Epithelial cell of esophagus (primary cell): ENCODE measurements around the gene SYT4.
"Not testable (repeated sequence)": the region's sequence is repeated elsewhere in the genome, so short reads cannot be mapped to it uniquely, and the experiment has no call there.

ENCODE experiments used
- DNase-seq: peaks from one replicate; pipeline ENCODE4 v3.0.0; 2010; ENCODE audit warnings: low read depth
- H3K4me3 ChIP-seq: 2 replicates; pipeline ENCODE4 v1.5.1; 2011; ENCODE audit warnings: mild to moderate bottlenecking, low read length, control low read depth
- CTCF ChIP-seq: IDR thresholded peaks from 2 replicates; pipeline ENCODE4 v1.5.1; 2011; ENCODE audit warnings: low read depth, mild to moderate bottlenecking, low read length, control low read depth, inconsistent platforms; ENCODE audit not compliant: insufficient read depth; ENCODE audit errors: missing control alignments

SYT4 gene

GRCh38 chr18:43277164-43277600, at the start of gene SYT4:
Gene SYT4, minus strand, starts transcription at chr18:43277490. Its CDS starts 209 bp downstream, at chr18:43277281.
- no peak within 1 kb of the TSS for H3K4me3 ChIP-seq
- peak; percentile 66 for DNase-seq
- no peak for TF ChIP-seq CTCF

GRCh38 chr18:43322132-43322531, 44.8 kb upstream of the SYT4 start:
- H3K4me3 ChIP-seq = no peak overlapping the region
- no peak for DNase-seq
- no peak for TF ChIP-seq CTCF

GRCh38 chr18:43314941-43315340, 37.7 kb upstream of the SYT4 start:
- H3K4me3 ChIP-seq = no peak overlapping the region
- no peak for DNase-seq
- TF ChIP-seq CTCF = no peak

- peak; percentile 59 for DNase-seq
- no peak overlapping the region for H3K4me3 ChIP-seq
- TF ChIP-seq CTCF = no peak
Observed at GRCh38 chr18:43312891-43313290, 35.6 kb upstream of the SYT4 start.

- no peak for TF ChIP-seq CTCF
- DNase-seq = no peak
- H3K4me3 ChIP-seq = no peak overlapping the region
Observed at GRCh38 chr18:43310239-43310638, 32.9 kb upstream of the SYT4 start.

GRCh38 chr18:43303376-43303775, 26.1 kb upstream of the SYT4 start:
- DNase-seq = peak; percentile 42
- H3K4me3 ChIP-seq = no peak overlapping the region
- TF ChIP-seq CTCF = no peak

GRCh38 chr18:43286187-43286586, 8.9 kb upstream of the SYT4 start:
- H3K4me3 ChIP-seq, DNase-seq: not testable (repeated sequence)
